K562 (cell line): ENCODE measurements around the gene MPIG6B. TPM values are rescaled to one million over a fixed set of nuclear protein-coding genes. Genes with fewer than 3 reads are reported as not detected.

Experiments used
- C11orf30 ChIP-seq: fragments of 450-650 bp; IDR thresholded peaks from 2 replicates; pipeline ENCODE4 v1.6.1; 2016; ENCODE audit warnings: low read depth, mild to moderate bottlenecking
- CEBPG ChIP-seq, 3 experiments: fragments of 200-800 bp in 1 of 3; sonication (Bioruptor generic) in 1 of 3; sonication (generic) in 1 of 3; formaldehyde crosslinking in 1 of 3; IDR thresholded peaks in 2 of 3; conservative IDR thresholded peaks in 1 of 3; 2 replicates each; pipeline versions ENCODE4 v1.6.1 to v1.8.0; 2016 to 2022; ENCODE audit warnings: missing compliant biosample characterization in 2 of 3, missing genetic modification characterization in 2 of 3, mild to moderate bottlenecking in 1 of 3, missing genetic modification reagents in 1 of 3
- ETV5 ChIP-seq: sonication (generic); formaldehyde crosslinking; IDR thresholded peaks from 2 replicates; pipeline ENCODE4 v1.4.0; 2020; ENCODE audit warnings: low read depth, mild to moderate bottlenecking, missing genetic modification reagents
- GTF2F1 ChIP-seq: IDR thresholded peaks from 2 replicates; pipeline ENCODE4 v1.6.1; 2011; ENCODE audit warnings: low read depth, low read length, improper control_type of control experiment
- MXI1 ChIP-seq: IDR thresholded peaks from 2 replicates; pipeline ENCODE4 v1.6.1; 2011; ENCODE audit warnings: low read depth, mild to moderate bottlenecking, improper control_type of control experiment, low read length
- MYC ChIP-seq, 2 experiments: fragments of 250-450 bp in 1 of 2; sonication (Bioruptor Pico) in 1 of 2; IDR thresholded peaks; 2 replicates each; pipeline versions ENCODE4 v1.5.1 to v1.6.1; 2012 to 2021; ENCODE audit warnings: low read depth in 2 of 2, borderline replicate concordance in 1 of 2, improper control_type of control experiment in 1 of 2, low read length in 1 of 2, mild to moderate bottlenecking in 1 of 2, moderate library complexity in 1 of 2
- NBN ChIP-seq: fragments of 450-650 bp; IDR thresholded peaks from 2 replicates; pipeline ENCODE4 v1.6.1; 2016; ENCODE audit warnings: low read depth, mild to moderate bottlenecking
- PCBP2 ChIP-seq: fragments of 200-400 bp; formaldehyde crosslinking; IDR thresholded peaks from 2 replicates; pipeline ENCODE4 v1.6.1; 2018; ENCODE audit warnings: low read length, low read depth, mild to moderate bottlenecking, moderate library complexity; ENCODE audit not compliant: poor library complexity, severe bottlenecking
- RAD51 ChIP-seq: fragments of 450-650 bp; IDR thresholded peaks from 2 replicates; pipeline ENCODE4 v1.7.1; 2016; ENCODE audit warnings: low read depth, mild to moderate bottlenecking, borderline replicate concordance
- TARDBP ChIP-seq: fragments of 450-650 bp; IDR thresholded peaks from 2 replicates; pipeline ENCODE4 v1.6.1; 2016
- ZNF140 ChIP-seq: fragments of 250-450 bp; sonication (Bioruptor Pico); IDR thresholded peaks from 2 replicates; pipeline ENCODE4 v1.8.0; 2021; ENCODE audit warnings: moderate library complexity, mild to moderate bottlenecking, inconsistent platforms
- ZNF174 ChIP-seq: fragments of 250-450 bp; sonication (Bioruptor Pico); IDR thresholded peaks from 2 replicates; pipeline ENCODE4 v1.4.0; 2020; ENCODE audit warnings: mild to moderate bottlenecking
- ZNF41 ChIP-seq: fragments of 250-450 bp; sonication (Bioruptor Pico); conservative IDR thresholded peaks from 2 replicates; pipeline ENCODE4 v1.4.0; 2020; ENCODE audit warnings: mild to moderate bottlenecking
- ZNF57 ChIP-seq: fragments of 450-650 bp; formaldehyde crosslinking; IDR thresholded peaks from 2 replicates; pipeline ENCODE4 v1.4.0; 2020; ENCODE audit warnings: mild to moderate bottlenecking, moderate library complexity
- polyA plus RNA-seq, 8 experiments: library from polyadenylated mRNA; depleted of rRNA in 4 of 8; stranded (reverse) in 5 of 8; unstranded in 3 of 8; fragments of >200 nt; fragmentation: Nextera tagmentation in 2 of 8; fragmentation: Illumina TruSeq in 1 of 8; extraction: Ambion mirVana in 2 of 8; extraction: Trizol in 1 of 8; gene quantifications; 2 replicates each; pipeline versions ENCODE4 v1.2.1 to v1.2.3, GENCODE V29; 2011 to 2014; ENCODE audit warnings: inconsistent platforms in 1 of 8, missing spikeins in 1 of 8
- total RNA-seq, 7 experiments: library from RNA; depleted of rRNA in 6 of 7; stranded (reverse); fragments of >200 nt in 6 of 7; fragmentation: Illumina TruSeq in 2 of 7; extraction: Trizol in 2 of 7; gene quantifications; 2 replicates each; pipeline versions ENCODE4 v1.2.1 to v1.2.3, GENCODE V29; 2011 to 2021; ENCODE audit warnings: low replicate concordance in 1 of 7
- TF ChIP-seq, protein P1 (sequence below), 2 experiments: fragments of 450-650 bp in 1 of 2; sonication (generic) in 1 of 2; formaldehyde crosslinking in 1 of 2; IDR thresholded peaks in 1 of 2; conservative IDR thresholded peaks in 1 of 2; 2 replicates each; pipeline versions ENCODE4 v1.6.1 to v1.8.1; 2016 to 2023; ENCODE audit warnings: mild to moderate bottlenecking in 2 of 2, moderate library complexity in 2 of 2, inconsistent platforms in 1 of 2, missing genetic modification reagents in 1 of 2
- TF ChIP-seq, protein P2 (sequence below): fragments of 250-450 bp; sonication (Bioruptor Pico); IDR thresholded peaks from 2 replicates; pipeline ENCODE4 v1.8.0; 2022; ENCODE audit warnings: inconsistent platforms
- TF ChIP-seq, protein P3 (sequence below): fragments of 250-450 bp; sonication (Bioruptor Pico); IDR thresholded peaks from 2 replicates; pipeline ENCODE4 v1.4.0; 2020

The MPIG6B gene
- total and polyA plus RNA-seq, 9 of the 15 experiments (the other 6 are each of a cell fraction or from before 2014, with no cell fraction given) = 0.11 to 1.2 (median 0.28) TPM; not detected in 1

DNA sequence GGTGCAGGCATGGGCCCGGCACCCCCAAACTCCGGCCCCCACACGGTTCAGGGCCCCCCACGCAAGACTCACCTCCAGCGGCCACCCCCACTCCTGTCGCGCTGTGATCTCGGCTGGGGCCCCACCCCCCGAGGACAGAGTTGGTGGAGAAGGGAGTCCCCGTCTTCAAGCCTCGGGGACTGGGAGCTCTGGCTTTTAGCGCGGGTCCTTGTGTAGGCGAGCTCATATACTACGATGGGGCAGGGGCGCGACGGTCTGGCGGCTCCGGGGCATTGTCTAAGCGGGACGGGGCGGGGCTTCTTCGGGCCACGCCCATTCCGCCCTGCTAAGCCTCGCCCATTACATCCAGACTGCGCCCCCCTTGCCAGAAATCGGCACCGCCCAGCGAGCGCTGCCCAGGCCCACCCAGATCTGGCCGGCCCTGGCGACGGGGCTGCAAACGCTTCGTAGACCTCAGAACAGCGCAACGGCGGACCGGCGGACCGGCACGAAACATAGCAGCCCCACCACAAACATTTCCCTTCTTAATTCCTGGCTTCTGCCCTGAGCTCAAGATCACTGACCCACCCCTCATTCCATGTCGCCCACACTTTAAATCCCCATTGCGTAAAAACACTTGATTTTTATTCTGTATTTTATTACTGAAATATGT, 6.9 kb downstream of the MPIG6B start (continued):
- TF ChIP-seq, protein P1, sequence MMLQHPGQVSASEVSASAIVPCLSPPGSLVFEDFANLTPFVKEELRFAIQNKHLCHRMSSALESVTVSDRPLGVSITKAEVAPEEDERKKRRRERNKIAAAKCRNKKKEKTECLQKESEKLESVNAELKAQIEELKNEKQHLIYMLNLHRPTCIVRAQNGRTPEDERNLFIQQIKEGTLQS (IDR thresholded peaks at IDR 0.05) = no peak
- TF ChIP-seq, protein P1 (CRISPR knock-in tag; conservative IDR thresholded peaks at IDR 0.05) = peak; percentile 52; the same call in 1 of the 2 replicates
- TF ChIP-seq GTF2F1 (no peak), RAD51 (no peak), ZNF140 (no peak), MYC (IDR thresholded peaks at IDR 0.05; ENCODE audit: low read depth, low read length) (peak; percentile 62), MYC (CRISPR knock-in tag; IDR thresholded peaks at IDR 0.05; ENCODE audit: borderline replicate concordance, low read depth) (peak; percentile 100), ETV5 (CRISPR knock-in tag) (no peak), NBN (no peak), PCBP2 (peak; percentile 54), ZNF57 (CRISPR knock-in tag) (peak; percentile 95), TARDBP (no peak), ZNF41 (CRISPR knock-in tag) (peak; percentile 86), MXI1 (no peak), CEBPG (CRISPR knock-in tag; IDR thresholded peaks at IDR 0.05) (0 out of 2 replicates have a peak, but pooled peaks have one; percentile 54), CEBPG (tag; conservative IDR thresholded peaks at IDR 0.05 in 1 of 2, IDR thresholded peaks at IDR 0.05 in 1 of 2) (no peak), ZNF174 (CRISPR knock-in tag) (peak; percentile 89; the same call in 1 of the 2 replicates), C11orf30 (no peak)
- TF ChIP-seq, protein P2, sequence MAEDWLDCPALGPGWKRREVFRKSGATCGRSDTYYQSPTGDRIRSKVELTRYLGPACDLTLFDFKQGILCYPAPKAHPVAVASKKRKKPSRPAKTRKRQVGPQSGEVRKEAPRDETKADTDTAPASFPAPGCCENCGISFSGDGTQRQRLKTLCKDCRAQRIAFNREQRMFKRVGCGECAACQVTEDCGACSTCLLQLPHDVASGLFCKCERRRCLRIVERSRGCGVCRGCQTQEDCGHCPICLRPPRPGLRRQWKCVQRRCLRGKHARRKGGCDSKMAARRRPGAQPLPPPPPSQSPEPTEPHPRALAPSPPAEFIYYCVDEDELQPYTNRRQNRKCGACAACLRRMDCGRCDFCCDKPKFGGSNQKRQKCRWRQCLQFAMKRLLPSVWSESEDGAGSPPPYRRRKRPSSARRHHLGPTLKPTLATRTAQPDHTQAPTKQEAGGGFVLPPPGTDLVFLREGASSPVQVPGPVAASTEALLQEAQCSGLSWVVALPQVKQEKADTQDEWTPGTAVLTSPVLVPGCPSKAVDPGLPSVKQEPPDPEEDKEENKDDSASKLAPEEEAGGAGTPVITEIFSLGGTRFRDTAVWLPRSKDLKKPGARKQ (CRISPR knock-in tag) = no peak
- TF ChIP-seq, protein P3, sequence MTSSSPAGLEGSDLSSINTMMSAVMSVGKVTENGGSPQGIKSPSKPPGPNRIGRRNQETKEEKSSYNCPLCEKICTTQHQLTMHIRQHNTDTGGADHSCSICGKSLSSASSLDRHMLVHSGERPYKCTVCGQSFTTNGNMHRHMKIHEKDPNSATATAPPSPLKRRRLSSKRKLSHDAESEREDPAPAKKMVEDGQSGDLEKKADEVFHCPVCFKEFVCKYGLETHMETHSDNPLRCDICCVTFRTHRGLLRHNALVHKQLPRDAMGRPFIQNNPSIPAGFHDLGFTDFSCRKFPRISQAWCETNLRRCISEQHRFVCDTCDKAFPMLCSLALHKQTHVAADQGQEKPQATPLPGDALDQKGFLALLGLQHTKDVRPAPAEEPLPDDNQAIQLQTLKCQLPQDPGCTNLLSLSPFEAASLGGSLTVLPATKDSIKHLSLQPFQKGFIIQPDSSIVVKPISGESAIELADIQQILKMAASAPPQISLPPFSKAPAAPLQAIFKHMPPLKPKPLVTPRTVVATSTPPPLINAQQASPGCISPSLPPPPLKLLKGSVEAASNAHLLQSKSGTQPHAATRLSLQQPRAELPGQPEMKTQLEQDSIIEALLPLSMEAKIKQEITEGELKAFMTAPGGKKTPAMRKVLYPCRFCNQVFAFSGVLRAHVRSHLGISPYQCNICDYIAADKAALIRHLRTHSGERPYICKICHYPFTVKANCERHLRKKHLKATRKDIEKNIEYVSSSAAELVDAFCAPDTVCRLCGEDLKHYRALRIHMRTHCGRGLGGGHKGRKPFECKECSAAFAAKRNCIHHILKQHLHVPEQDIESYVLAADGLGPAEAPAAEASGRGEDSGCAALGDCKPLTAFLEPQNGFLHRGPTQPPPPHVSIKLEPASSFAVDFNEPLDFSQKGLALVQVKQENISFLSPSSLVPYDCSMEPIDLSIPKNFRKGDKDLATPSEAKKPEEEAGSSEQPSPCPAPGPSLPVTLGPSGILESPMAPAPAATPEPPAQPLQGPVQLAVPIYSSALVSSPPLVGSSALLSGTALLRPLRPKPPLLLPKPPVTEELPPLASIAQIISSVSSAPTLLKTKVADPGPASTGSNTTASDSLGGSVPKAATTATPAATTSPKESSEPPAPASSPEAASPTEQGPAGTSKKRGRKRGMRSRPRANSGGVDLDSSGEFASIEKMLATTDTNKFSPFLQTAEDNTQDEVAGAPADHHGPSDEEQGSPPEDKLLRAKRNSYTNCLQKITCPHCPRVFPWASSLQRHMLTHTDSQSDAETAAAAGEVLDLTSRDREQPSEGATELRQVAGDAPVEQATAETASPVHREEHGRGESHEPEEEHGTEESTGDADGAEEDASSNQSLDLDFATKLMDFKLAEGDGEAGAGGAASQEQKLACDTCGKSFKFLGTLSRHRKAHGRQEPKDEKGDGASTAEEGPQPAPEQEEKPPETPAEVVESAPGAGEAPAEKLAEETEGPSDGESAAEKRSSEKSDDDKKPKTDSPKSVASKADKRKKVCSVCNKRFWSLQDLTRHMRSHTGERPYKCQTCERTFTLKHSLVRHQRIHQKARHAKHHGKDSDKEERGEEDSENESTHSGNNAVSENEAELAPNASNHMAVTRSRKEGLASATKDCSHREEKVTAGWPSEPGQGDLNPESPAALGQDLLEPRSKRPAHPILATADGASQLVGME = peak; percentile 95
